ENCODE data around the gene RPL29.
"Not testable (repeated sequence)": the region's sequence is repeated elsewhere in the genome, so short reads cannot be mapped to it uniquely, and the experiment has no call there.

Gene RPL29

GRCh38 chr3:51995346-51996163 is at the start of gene RPL29:
RPL29 (minus strand) TSS chr3:51995895; CDS start chr3:51995461, 434 bp downstream.
- DNase-seq: peak; percentile 42 to 92 (median 85)

DNA sequence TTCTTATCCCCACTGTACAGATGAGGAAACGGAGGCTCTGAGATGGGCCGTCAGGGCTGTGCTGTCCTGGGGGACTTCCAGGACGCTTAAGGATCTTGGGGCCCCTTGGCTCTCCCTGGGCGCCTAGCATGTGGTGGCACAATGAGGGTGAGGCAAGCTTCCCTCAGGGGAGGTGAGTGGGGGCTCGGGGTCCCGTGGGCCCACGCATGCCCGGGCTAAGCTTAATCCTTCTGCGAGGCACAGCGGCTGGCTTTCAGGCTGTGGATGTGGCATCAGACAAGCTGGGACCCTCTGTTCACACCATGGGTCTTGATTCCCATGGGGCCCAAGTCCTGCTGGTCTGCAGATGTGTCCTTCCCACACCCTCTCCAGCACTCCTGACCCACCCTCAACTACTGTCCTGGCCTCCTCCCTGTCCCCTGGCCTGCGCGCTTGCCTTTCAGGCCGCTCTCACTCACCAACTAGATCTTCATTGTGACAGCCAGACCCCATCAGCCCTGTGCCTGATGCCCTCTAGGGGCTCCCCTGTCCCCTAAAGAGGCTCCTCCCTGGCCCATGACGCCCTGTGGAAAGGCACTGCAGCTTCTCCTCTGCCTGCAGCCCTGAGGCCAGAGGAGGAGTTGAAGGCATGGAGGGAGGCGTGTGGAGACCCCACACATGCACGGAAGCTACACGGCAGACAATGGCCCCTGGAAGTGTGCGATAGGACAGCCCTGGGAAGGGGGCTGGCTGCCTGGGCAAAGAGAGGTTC is 49.3 kb upstream of the RPL29 start:
- no peak for DNase-seq

DNA sequence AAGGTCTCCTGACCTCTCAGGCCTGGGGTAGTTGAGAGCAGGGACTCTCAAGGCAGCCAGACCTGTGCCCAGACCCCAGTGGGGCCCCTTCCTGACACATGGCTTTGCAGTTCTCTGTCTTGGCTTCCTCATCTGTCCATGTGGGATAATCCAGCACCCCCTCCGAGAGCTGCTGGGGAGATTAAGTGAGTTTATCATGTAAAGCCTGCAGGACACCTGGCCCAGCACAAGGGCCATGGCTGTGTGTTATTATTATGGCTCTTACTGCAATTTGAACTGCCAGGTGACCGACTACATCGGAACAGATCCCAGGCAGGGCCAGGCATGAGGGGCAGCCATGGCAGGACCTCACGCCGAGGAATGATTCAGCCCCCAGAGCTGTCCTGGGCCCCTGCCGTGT is 48.1 kb upstream of the RPL29 start:
- DNase-seq: no peak

GRCh38 chr3:52043039-52043438 is 47.3 kb upstream of the RPL29 start:
- DNase-seq: not testable (repeated sequence)

GRCh38 chr3:52041118-52041731 is 45.5 kb upstream of the RPL29 start:
- peak in 51 of 58 donors; percentile 23 to 89 (median 65) for DNase-seq

DNA sequence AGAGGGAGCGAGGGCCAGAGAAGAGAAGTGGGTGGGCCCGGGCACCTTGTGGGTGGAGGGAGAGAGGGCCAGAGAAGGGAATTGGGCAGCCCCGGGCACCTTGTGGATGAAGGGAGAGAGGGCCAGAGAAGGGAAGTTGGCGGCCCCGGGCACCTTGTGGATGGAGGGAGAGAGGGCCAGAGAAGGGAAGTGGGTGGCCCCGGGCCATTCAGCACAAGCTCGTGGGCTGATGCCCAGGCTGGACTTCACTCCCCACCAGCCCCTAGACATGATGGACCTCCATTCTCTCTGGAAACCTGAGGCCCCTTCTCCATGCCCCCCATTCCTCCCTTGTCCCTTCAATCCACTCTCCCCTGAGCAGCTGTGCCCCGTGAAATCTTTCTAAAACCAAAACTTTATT is 44.9 kb upstream of the RPL29 start:
- DNase-seq: peak in 8 of 58 donors; percentile 29 to 66 (median 52)

GRCh38 chr3:52039846-52040245 is 44.2 kb upstream of the RPL29 start:
- DNase-seq: peak; percentile 35 to 99 (median 93)

GRCh38 chr3:52039426-52039825 is 43.7 kb upstream of the RPL29 start:
- DNase-seq: peak in 13 of 58 donors; percentile 17 to 84 (median 67)

- peak in 1 of 58 donors; percentile 27 for DNase-seq
Measured at GRCh38 chr3:52038227-52038626, 42.5 kb upstream of the RPL29 start.

DNA sequence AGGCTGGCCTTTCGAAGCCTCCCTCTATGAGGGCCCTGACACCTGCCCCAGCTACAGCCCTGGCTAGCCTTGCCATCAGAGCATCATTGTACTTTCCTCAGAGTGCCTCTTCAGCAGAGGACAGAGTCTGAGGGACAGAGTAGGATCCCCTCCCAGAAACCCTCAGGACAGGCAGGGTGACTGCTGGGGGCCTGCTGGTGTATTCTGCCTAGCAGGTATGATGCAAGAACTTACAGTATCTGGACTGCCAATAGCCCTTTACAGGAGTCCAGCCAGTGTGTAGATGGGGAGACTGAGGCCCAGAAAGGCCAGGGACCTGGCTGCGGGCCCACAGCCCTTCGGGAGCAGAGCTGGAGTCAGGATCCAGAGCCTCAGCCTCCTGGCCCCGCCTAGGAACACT is 41.6 kb upstream of the RPL29 start:
- no peak for DNase-seq

DNA sequence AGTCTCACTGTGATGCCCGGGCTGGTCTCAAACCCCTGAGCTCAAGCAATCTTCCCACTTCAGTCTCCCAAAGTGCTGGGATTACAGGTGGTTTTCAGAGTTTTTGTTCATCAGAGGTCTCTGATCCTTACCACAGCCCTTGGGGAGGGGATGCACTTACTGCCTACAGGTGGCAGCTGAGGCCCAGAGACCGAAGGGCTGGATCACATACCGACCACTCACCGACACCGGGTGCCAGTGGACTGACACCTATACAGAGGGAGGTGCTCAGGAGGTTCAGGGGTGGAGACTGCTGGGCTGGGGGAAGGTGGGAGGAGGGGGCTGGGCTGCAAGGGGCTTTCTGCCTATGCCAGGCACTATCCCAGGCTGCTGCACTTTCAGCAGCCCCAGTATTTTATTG is 41.1 kb upstream of the RPL29 start:
- DNase-seq: no peak

DNA sequence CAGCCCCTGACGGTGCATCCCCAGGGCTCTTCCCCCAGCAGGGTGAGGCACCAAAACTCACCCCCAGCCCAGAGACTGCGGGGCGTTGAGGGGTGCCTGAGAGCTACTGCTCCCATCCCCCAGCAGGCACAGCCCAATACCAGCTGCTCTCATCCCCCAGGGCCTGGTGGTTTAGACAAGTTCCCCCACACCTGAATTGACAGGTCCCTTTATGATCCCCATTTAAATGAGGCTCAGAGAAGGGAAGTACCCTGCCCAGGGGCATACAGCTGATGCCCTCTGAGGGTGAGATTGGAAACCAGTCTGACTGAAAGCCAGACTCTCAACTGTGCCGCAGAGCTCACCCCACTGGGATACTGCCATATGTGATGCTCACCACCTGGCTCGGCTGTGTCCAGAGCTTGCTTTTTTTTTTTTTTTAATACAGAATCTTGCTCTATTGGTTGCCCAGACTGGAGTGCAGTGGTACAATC is 40.6 kb upstream of the RPL29 start:
- DNase-seq: no peak

GRCh38 chr3:52034651-52035050 is 39.0 kb upstream of the RPL29 start:
- no peak for DNase-seq

DNA sequence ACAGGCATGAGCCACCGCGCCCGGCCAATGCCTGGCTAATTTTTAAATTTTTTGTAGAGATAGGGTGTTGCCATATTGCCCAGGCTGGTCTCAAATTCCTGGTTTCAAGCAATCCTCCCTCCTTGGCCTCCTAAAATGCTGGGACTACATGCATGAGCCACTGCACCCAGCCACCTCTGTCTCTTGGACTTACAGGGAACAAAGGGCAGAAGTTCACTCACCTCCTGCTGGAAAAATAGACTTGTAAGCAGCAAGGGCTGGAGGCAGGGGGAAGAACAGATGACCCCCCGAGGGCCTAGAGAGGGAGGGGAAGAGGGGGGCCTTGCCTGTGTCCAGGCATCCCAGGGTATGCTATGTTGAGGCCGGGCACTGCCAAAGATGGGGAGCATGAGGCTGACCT is 38.5 kb upstream of the RPL29 start:
- no peak for DNase-seq

DNA sequence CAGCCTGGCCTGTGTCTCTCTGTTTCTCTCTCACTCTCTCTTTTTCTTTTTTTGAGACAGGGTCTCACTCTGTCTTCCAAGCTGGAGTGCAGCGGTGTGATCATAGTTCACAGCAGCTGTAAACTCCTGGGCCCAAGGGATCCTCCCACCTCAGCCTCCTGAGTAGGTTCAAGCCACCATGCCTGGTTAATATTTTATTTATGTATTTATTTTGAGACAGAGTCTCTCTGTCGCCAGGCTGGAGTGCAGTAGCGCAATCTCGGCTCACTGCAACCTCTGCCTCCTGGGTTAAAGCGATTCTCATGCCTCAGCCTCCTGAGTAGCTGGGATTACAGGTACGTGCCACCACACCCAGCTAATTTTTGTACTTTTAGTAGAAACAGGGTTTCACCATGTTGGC is 38.1 kb upstream of the RPL29 start:
- DNase-seq: not testable (repeated sequence)

DNA sequence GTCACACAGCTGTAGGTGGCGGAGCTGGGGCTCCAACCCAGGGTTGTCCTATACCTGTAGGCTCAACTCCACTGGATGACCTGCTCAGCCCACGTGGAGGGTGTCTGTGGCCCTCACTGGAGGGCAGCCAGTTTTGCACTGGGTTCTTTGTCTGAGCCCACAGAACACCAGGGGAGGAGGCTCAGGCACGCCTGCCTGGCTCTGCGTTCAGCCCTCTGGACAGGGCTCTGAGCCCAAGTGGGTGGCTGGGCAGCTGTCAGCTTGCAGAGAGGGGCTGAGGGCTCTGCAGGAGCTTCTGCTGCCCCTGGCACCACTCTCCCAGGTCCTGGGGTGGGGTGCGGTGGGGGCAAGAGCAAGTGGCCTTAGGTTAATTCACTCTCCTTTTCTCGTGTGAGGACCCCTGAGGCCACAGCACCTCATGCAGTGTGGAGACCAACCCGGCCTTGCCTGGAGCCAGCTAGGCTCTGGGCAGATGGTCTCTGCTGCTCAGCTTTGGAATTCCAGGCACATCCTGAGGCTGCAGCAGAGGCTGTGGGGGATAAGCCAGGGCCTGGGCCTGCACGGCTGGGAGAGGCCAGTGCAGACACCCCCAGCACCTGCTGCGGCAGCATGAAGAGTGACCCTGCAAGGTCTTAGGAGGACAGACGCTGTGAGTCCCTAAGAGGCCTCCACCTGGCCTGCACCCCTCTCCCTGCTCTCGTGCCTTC is 37.2 kb upstream of the RPL29 start:
- DNase-seq: peak in 20 of 58 donors; percentile 29 to 67 (median 50)

DNA sequence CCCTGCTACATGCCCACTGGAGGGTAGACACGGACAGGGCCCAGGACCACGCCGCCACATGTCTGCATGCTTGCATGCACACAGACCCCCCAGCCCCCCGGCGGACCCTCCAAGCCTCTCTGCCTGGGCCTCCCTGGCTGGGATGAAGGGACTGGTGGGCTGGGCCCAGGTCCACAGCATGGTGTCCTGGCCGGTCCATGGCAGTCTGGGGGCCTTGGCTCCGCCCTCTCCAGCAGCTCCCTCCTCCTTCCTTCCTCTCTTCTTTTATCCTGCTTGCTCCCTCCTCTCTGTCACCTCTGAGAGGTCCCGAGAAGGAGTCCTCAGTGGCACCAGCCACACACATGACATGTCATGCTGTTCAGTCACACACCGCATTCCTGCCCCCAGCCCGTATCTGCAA is 36.2 kb upstream of the RPL29 start:
- no peak for DNase-seq

DNA sequence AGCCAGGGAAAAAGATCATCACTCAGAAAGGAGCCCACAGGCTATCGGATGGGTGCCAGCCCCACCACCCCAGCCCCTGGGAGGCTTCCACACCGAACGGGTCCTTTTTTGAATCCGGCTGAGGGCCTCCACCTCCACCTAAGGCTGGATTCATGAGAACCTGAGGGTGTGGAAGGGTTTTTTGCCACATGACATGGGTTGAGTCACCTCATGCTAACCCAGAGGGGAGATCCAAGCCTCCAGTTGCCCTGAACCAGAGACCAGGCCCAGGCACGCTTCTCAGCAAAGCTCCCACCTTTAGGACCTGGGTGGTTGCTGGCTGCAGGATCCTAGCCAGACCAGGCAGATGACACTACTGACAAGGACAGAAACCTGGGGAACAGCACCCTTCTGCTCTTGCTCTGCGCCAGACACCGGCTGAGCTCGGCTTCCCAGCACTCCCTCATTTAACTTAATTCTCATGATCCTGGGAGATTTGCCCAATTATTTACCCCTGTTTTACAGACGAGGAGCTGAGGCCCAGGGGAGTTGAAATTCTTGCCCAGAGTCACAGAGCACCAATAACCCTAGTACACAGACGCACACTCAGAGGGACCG is 35.1 kb upstream of the RPL29 start:
- DNase-seq: no peak

GRCh38 chr3:52029535-52029934 is 33.8 kb upstream of the RPL29 start:
- no peak for DNase-seq

DNA sequence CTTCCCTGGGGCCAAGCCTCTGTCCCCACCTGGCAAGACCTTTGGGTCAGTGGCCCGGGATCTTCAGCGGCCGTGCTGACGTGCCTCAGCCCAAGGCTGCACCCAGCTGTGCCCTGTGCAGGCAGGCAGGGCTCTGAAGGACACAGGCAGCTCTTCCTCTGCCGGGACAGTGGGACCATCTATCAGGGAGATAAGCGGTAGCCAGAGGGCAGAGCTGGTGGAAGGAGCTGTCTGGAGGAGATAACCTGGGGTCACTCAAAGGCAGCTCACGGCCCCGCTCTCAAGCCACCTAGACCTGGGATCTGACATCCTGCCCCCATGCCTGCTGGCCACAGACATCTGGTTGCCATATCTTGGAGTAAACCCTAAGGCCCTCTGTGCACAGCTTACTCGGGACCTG is 33.4 kb upstream of the RPL29 start:
- peak in 1 of 58 donors; percentile 54 for DNase-seq

GRCh38 chr3:52028572-52028971 is 32.9 kb upstream of the RPL29 start:
- peak in 47 of 58 donors; percentile 29 to 88 (median 63) for DNase-seq

All from anterior cingulate cortex (tissue), 58 donors.